Transverse colon (tissue), 4 donors: ENCODE data around the gene TMEM187. TPM values are rescaled to one million over a fixed set of nuclear protein-coding genes. Genes with fewer than 3 reads are reported as not detected.

ENCODE experiments used
- DNase-seq: peaks from one replicate; pipeline ENCODE4 v3.0.0-alpha.2; 2019
- H3K27ac ChIP-seq, 4 donors: fragments of 200-600 bp; sonication (generic); 2 replicates each; pipeline ENCODE4 v1.5.1; 2016 to 2018; ENCODE audit warnings: inconsistent platforms in 4 of 4
- H3K27me3 ChIP-seq: fragments of 200-600 bp; sonication (generic); 2 replicates; pipeline ENCODE4 v1.5.1; 2017; ENCODE audit warnings: inconsistent platforms
- H3K36me3 ChIP-seq, 4 donors: fragments of 200-600 bp; sonication (generic); 2 replicates each; pipeline ENCODE4 v1.5.1; 2017 to 2019; ENCODE audit warnings: inconsistent platforms in 4 of 4
- H3K4me1 ChIP-seq, 4 donors: fragments of 200-600 bp; sonication (generic); 2 replicates each; pipeline ENCODE4 v1.5.1; 2017 to 2020; ENCODE audit warnings: inconsistent platforms in 4 of 4
- H3K4me3 ChIP-seq, 4 donors: fragments of 200-600 bp; sonication (generic); 1 replicate in 1 of 4; 2 replicates in 3 of 4; pipeline versions ENCODE4 v1.5.1 to v1.6.1; 2017 to 2019; ENCODE audit warnings: inconsistent platforms in 4 of 4
- H3K9me3 ChIP-seq, 2 donors: fragments of 200-600 bp; sonication (generic); 2 replicates each; pipeline ENCODE4 v1.5.1; 2017 to 2019; ENCODE audit warnings: inconsistent platforms in 2 of 2
- CTCF ChIP-seq, 5 experiments: fragments of 200-600 bp in 3 of 5; fragments of 450-650 bp in 2 of 5; sonication (generic) in 3 of 5; IDR thresholded peaks; 1 replicate in 2 of 5; 2 replicates in 3 of 5; pipeline ENCODE4 v1.5.1; 2016 to 2017; ENCODE audit warnings: antibody characterized with exemption in 5 of 5, inconsistent platforms in 3 of 5, mild to moderate bottlenecking in 2 of 5, moderate library complexity in 1 of 5
- EP300 ChIP-seq: sonication (generic); formaldehyde crosslinking; IDR thresholded peaks from one replicate; pipeline ENCODE4 v1.6.1; 2017; ENCODE audit warnings: antibody characterized with exemption, low read depth
- POLR2A ChIP-seq: fragments of 450-650 bp; IDR thresholded peaks from one replicate; pipeline ENCODE4 v1.6.1; 2016; ENCODE audit warnings: antibody characterized with exemption, mild to moderate bottlenecking, moderate library complexity
- POLR2AphosphoS5 ChIP-seq, 3 donors: sonication (generic); formaldehyde crosslinking; IDR thresholded peaks; one replicate each; pipeline ENCODE4 v1.6.1; 2016; ENCODE audit warnings: antibody characterized with exemption in 3 of 3
- WGBS, 2 donors: methylation state at CpG; one replicate each; pipeline ENCODE4 v1.1.5; 2018; ENCODE audit warnings: low coverage in 1 of 2; 5-methylcytosine and 5-hydroxymethylcytosine counted together
- in situ Hi-C, 4 donors: fragments of 200-750 bp; cut with MboI; loops; one replicate each; pipeline versions ENCODE4 v1.15.0 to v1.15.1; 2017; ENCODE audit warnings: low sequenced_read_pairs in 3 of 4, low pct_ligation_motif_present in 1 of 4, low pct_unique_long_range_greater_than_20kb in 1 of 4
- intact Hi-C: fragments of 100-400 bp; cut with DNase I; formaldehyde crosslinking; loops from one replicate; pipeline ENCODE4 v1.15.1; 2023; ENCODE audit warnings: low total_unique reads
- total RNA-seq, 4 donors: library from RNA; depleted of rRNA; stranded (reverse); fragments of >200 nt; gene quantifications; one replicate each; pipeline ENCODE4 v1.1.0, GENCODE V29; 2016

The TMEM187 gene
- total RNA-seq, 4 donors from 2014 or later, result 1.6 to 11.2 (median 5.5) TPM

DNA sequence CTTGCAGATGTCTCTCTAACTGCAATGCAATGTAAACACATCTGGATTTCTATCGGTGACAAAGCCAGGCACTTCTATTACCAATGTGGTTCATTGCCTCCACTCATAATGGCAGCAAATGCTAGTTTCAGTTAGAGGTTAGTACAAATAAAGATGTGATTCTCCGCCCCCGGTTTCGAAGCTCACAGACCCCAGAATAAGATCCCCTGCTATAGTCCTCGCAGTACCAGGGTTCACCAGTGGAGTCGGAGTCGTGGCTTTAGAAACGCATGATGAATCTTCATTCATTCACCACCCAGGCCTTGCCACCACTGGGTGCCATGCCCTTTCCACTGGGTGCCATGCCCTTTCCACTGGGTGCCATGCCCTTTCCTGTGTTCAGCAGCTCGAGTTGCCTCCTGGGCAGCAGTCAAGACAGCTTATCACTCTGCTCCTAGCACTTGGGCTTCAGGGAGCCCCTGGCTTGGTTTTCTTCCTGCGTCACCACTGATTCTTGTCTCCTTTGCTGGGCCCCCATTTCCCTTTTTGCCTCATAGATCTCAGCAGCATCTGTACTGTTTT, 34.2 kb upstream of the TMEM187 start:
- WGBS, 2 donors, result 40 to 68% methylated on average over 1 to 10 of the region's 10 CpGs
- no peak for DNase-seq
- Histone ChIP-seq H3K4me3 (no peak overlapping the region), H3K4me1 (peaks cover 3 to 15% (median 9%) of the 10 kb centered on the region in 4 donors), H3K27ac (no peak overlapping the region), H3K36me3 (no peaks in the 10 kb centered on the region), H3K27me3 (no peaks in the 10 kb centered on the region), H3K9me3 (no peaks in the 10 kb centered on the region)
- TF ChIP-seq CTCF (IDR thresholded peaks at IDR 0.05), result no peak
- TF ChIP-seq POLR2AphosphoS5 (IDR thresholded peaks at IDR 0.05), result no peak
- TF ChIP-seq POLR2A, result no peak
- TF ChIP-seq EP300, result no peak
- in situ Hi-C loops, result loop anchor here in 1 of 4 donors (25.0 kb wide), 2 partner anchors 151 to 976 kb away; partner anchors contain the start of genes IDH3G, SRPK3 and SSR4
- intact Hi-C loops, result no loop called here

- H3K9me3 ChIP-seq, result no peaks in the 10 kb centered on the region
- no peaks in the 10 kb centered on the region for H3K36me3 ChIP-seq
- no peaks in the 10 kb centered on the region for H3K27me3 ChIP-seq
- WGBS, 2 donors, result 64% methylated on average over 7 of the region's 7 CpGs; no CpG with 5 or more reads in 1 of the 2 donors
- in situ Hi-C loops (loop anchor here in 1 of 4 donors (25.0 kb wide), 2 partner anchors 152 to 977 kb away; partner anchors contain the start of genes IDH3G, SRPK3 and SSR4), intact Hi-C loops (no loop called here)
- DNase-seq, result no peak
- H3K4me1 ChIP-seq, result peaks cover 3 to 10% (median 4%) of the 10 kb centered on the region in 4 donors
- TF ChIP-seq CTCF (IDR thresholded peaks at IDR 0.05), result no peak
- TF ChIP-seq EP300, result no peak
- H3K27ac ChIP-seq, result no peak overlapping the region
- H3K4me3 ChIP-seq, result no peak overlapping the region
These were observed 33.0 kb upstream of the TMEM187 start for GRCh38 chrX:153939573-153939972.

DNA sequence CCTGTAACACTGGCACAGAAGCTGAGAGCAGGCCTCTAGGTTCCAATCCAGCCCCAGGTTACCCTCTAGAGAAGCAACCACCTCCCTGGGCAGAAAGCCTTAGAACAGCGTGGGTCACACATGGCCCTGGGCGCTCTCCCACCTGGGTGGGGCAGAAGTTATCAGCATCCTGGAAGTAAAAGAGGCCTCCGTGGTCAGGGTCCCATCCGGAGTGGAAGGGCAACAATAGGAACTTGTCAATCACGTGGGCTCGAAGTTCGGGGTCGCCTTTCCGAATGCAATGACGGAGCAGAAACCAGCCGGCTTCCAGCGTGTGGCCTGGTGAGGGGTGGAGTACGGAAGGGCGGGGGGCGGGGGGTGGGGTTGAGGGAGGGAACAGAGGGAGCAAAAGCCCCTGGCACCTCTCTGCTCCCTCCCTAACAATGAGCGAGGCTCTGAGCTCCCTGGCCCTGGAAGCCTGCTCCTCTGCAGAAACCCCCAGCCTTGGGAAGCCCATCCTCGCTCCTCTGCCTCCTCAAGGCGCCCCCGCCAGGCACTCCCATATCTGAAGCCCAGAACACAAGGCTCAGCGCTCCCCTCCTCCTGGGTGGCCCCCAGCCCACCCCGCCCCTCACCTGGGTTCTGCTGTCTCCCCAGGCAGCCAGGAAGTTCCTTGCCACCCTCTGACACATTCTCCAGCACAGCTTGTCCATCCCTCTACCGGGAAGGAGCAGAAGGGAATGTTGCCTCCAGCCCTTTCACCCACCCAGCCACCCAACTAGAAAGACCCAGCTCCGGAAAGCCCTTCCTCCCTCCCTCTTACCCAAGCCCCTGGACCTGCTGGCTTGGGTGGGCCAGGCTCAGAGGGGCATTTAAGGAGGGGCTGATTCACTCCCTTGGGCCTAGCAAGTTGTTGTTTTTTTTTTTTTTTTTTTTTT, 31.0 kb upstream of the TMEM187 start:
- Histone ChIP-seq H3K9me3 (no peaks in the 10 kb centered on the region), H3K36me3 (no peaks in the 10 kb centered on the region), H3K27ac (no peak overlapping the region), H3K27me3 (no peaks in the 10 kb centered on the region), H3K4me1 (peaks cover 0 to 5% (median 0%) of the 10 kb centered on the region in 4 donors), H3K4me3 (no peak overlapping the region)
- DNase-seq, result no peak
- intact Hi-C loops (no loop called here), in situ Hi-C loops (loop anchor here in 1 of 4 donors (25.0 kb wide), 2 partner anchors 154 to 979 kb away; partner anchors contain the start of genes IDH3G, SRPK3 and SSR4)
- 66% methylated on average over 23 of the region's 23 CpGs; no CpG with 5 or more reads in 1 of the 2 donors for WGBS, 2 donors
- TF ChIP-seq POLR2A, result no peak
- no peak for TF ChIP-seq POLR2AphosphoS5 (IDR thresholded peaks at IDR 0.05)
- no peak for TF ChIP-seq CTCF (IDR thresholded peaks at IDR 0.05)
- TF ChIP-seq EP300, result no peak

DNA sequence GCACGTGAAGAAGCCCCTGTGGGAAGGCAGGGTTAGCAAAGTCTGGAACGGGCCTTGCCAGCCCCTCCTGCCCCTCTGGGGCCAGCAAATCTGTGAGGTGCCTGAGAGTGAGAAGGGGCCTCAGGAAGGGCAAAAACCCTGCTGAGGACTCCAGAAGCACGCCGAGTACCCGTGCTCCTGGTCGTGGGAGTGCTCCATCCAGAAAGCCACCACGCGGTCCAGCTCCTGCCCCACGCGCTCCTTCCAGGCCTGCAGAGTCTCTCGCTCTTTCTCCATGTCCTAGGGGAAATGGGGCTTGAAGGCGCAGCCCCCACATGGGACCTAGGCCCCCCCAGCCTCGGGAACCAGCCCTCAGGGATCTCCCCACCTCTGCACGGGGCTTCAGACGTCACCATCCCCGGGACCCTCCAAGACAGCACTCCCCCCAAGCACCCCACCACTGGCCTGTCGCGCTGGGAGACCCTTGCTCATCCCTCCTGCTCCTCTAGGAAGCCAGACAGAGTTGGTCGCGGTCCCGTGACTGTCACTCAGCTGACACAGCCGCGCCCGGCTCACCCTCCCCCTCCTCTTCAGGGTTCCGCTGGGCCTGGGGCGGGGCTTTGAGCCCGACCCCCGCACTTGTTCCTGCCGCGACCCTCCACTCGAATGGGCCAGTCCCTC, 28.3 kb upstream of the TMEM187 start, which contains the start of gene RENBP:
RENBP (minus strand) TSS at position 504 of the 660 bp plus-strand sequence; CDS start at position 471, 33 bp downstream.
- Histone ChIP-seq H3K4me3 (peak within 1 kb of the TSS in 3 of 4 donors; percentile 21 to 42 (median 23)), H3K36me3 (no peaks in the 10 kb centered on the region), H3K27ac (peak within 1 kb of the TSS; percentile 25 to 63 (median 50)), H3K4me1 (peaks cover 0 to 8% (median 0%) of the 10 kb centered on the region in 4 donors), H3K27me3 (no peaks in the 10 kb centered on the region), H3K9me3 (no peaks in the 10 kb centered on the region)
- peak; percentile 61 for DNase-seq
- no peak for TF ChIP-seq POLR2AphosphoS5 (IDR thresholded peaks at IDR 0.05)
- TF ChIP-seq EP300, result no peak
- no peak for TF ChIP-seq POLR2A
- TF ChIP-seq CTCF (IDR thresholded peaks at IDR 0.05), result no peak
- WGBS, 2 donors, result 42% methylated on average over 29 of the region's 31 CpGs; no CpG with 5 or more reads in 1 of the 2 donors
- in situ Hi-C loops, result loop anchor here in 1 of 4 donors (25.0 kb wide), 2 partner anchors 157 to 982 kb away; partner anchors contain the start of genes IDH3G, SRPK3 and SSR4
- intact Hi-C loops, result no loop called here
